ENCODE measurements around the gene BEST2. TPM values are rescaled to one million over a fixed set of nuclear protein-coding genes. Genes with fewer than 3 reads are reported as not detected.

BEST2 gene
- total RNA-seq, 1 donor from 2014 or later = not detected

GRCh38 chr19:12769689-12770088 lies 18.1 kb downstream of the BEST2 start:
- no peak for DNase-seq (ENCODE audit: low spot score)

- DNase-seq (ENCODE audit: low spot score) = no peak
Measured at GRCh38 chr19:12770922-12771321, 19.3 kb downstream of the BEST2 start.

GRCh38 chr19:12772323-12772722 lies 20.7 kb downstream of the BEST2 start:
- DNase-seq (ENCODE audit: low spot score) = no peak

- no peak for DNase-seq (ENCODE audit: low spot score)
Measured at GRCh38 chr19:12773571-12773970, 22.0 kb downstream of the BEST2 start.

GRCh38 chr19:12774588-12775555 lies 23.3 kb downstream of the BEST2 start, which contains the start of gene HOOK2:
HOOK2 (minus strand) TSS chr19:12775552; CDS start chr19:12775449, 103 bp downstream.
- DNase-seq (ENCODE audit: low spot score) = peak; percentile 94

GRCh38 chr19:12777217-12778016 lies 25.8 kb downstream of the BEST2 start:
- peak; percentile 72 for DNase-seq (ENCODE audit: low spot score)

GRCh38 chr19:12778017-12778904 lies 26.7 kb downstream of the BEST2 start:
- peak; percentile 57 for DNase-seq (ENCODE audit: low spot score)

- DNase-seq (ENCODE audit: low spot score) = no peak
Measured at GRCh38 chr19:12778905-12779161, 27.2 kb downstream of the BEST2 start.

- no peak for DNase-seq (ENCODE audit: low spot score)
Measured at GRCh38 chr19:12779162-12779993, 27.8 kb downstream of the BEST2 start.

GRCh38 chr19:12782174-12782423 lies 30.5 kb downstream of the BEST2 start:
- no peak for DNase-seq (ENCODE audit: low spot score)

GRCh38 chr19:12782424-12783290 lies 31.1 kb downstream of the BEST2 start:
- peak; percentile 83 for DNase-seq (ENCODE audit: low spot score)

GRCh38 chr19:12783291-12783848 lies 31.8 kb downstream of the BEST2 start:
- DNase-seq (ENCODE audit: low spot score) = no peak

GRCh38 chr19:12783849-12784393 lies 32.3 kb downstream of the BEST2 start:
- peak; percentile 35 for DNase-seq (ENCODE audit: low spot score)

GRCh38 chr19:12784394-12784870 lies 32.8 kb downstream of the BEST2 start:
- DNase-seq (ENCODE audit: low spot score) = no peak

GRCh38 chr19:12784871-12785430 lies 33.4 kb downstream of the BEST2 start:
- no peak for DNase-seq (ENCODE audit: low spot score)

- peak; percentile 28 for DNase-seq (ENCODE audit: low spot score)
Measured at GRCh38 chr19:12785431-12786031, 33.9 kb downstream of the BEST2 start.

GRCh38 chr19:12786141-12786870 lies 34.7 kb downstream of the BEST2 start:
- DNase-seq (ENCODE audit: low spot score) = peak; percentile 58

- DNase-seq (ENCODE audit: low spot score) = no peak
Measured at GRCh38 chr19:12786952-12787351, 35.4 kb downstream of the BEST2 start.
